ENCODE data around the gene ZC3H12A.

ZC3H12A gene

GRCh38 chr1:37513795-37514349 lies 39.5 kb downstream of the ZC3H12A start:
- Histone ChIP-seq H3K4me1 (ENCODE audit: insufficient read depth, low read length, severe bottlenecking) (peaks cover 14% of the 10 kb centered on the region), H3K4me2 (ENCODE audit: low read length) (peak overlapping the region; percentile 91), H3K36me3 (ENCODE audit: insufficient read depth, low read length) (peaks cover 23% of the 10 kb centered on the region), H3K9me2 (ENCODE audit: low read depth, low read length) (no peaks in the 10 kb centered on the region), H3K27me3 (ENCODE audit: insufficient read depth, low read length) (no peaks in the 10 kb centered on the region), H3K9me3 (ENCODE audit: low read length) (no peaks in the 10 kb centered on the region), H3F3A (ENCODE audit: insufficient read depth, low read length) (no peaks in the 10 kb centered on the region), H2AFZ (ENCODE audit: low read length) (no peak overlapping the region), H3K9ac (ENCODE audit: low read length) (peak overlapping the region; percentile 96), H4K20me1 (ENCODE audit: insufficient read depth, low read length) (no peaks in the 10 kb centered on the region), H3K27ac (ENCODE audit: low read depth, low read length, poor library complexity, severe bottlenecking) (no peak overlapping the region), H3K4me3 (ENCODE audit: low read depth, low read length, poor library complexity, severe bottlenecking) (peak overlapping the region; percentile 93), H3K79me2 (ENCODE audit: insufficient read depth, low read length) (0 out of 2 replicates have a peak, but pooled peaks cover 4% of the 10 kb centered on the region)
- TF ChIP-seq, protein P1, sequence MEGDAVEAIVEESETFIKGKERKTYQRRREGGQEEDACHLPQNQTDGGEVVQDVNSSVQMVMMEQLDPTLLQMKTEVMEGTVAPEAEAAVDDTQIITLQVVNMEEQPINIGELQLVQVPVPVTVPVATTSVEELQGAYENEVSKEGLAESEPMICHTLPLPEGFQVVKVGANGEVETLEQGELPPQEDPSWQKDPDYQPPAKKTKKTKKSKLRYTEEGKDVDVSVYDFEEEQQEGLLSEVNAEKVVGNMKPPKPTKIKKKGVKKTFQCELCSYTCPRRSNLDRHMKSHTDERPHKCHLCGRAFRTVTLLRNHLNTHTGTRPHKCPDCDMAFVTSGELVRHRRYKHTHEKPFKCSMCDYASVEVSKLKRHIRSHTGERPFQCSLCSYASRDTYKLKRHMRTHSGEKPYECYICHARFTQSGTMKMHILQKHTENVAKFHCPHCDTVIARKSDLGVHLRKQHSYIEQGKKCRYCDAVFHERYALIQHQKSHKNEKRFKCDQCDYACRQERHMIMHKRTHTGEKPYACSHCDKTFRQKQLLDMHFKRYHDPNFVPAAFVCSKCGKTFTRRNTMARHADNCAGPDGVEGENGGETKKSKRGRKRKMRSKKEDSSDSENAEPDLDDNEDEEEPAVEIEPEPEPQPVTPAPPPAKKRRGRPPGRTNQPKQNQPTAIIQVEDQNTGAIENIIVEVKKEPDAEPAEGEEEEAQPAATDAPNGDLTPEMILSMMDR (IDR thresholded peaks at IDR 0.05; ENCODE audit: low read length): no peak
- TF ChIP-seq EZH2 (IDR thresholded peaks at IDR 0.05; ENCODE audit: borderline replicate concordance, low read length): no peak

DNA sequence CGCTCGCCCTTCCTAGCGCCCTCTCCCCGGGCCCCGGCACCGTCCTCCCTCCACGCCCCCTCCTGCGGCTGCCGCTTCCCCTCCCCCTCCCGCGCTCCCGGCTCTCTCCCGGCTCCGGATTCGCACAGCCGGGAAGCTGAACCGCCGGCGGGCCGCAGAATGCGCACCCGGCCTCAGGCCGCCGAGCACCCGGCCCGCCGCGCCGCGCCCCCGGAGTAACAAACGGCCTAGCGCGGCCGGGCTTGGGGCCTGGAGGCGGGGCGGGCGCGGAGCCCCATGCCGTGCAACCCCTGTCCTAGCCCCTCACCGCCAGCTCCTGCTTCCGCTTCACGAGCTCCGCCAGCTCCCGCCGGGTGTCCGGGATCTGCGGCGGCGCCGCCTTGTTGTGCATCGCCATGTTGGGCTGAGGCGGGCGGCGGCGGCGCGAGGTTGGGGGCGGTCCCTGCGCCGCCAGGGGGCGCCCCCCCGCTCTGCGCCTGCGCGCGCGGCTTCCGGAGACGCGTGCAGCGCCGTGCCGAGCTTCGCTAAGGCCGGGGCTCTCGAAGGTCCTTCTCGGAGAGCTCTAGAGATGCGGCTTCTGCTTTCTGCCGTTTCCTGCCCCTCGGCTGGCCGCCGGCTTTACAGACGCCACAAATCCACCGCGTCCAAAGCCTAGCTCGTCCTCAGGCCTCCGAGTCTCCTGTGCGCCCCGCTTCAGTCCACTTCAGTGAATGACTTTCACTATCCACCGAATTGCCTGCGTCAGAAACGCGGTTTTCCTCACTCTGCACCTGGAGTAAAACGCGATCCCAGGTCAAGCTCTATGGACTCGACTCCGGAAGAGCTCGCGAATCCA lies 40.2 kb downstream of the ZC3H12A start, which contains the start of gene MEAF6:
Gene MEAF6 (minus strand): TSS at position 417 of the 835 bp plus-strand sequence. CDS start 20 bp downstream, at position 397.
- Histone ChIP-seq H3F3A (ENCODE audit: insufficient read depth, low read length) (no peaks in the 10 kb centered on the region), H4K20me1 (ENCODE audit: insufficient read depth, low read length) (no peaks in the 10 kb centered on the region), H3K27me3 (ENCODE audit: insufficient read depth, low read length) (no peaks in the 10 kb centered on the region), H3K79me2 (ENCODE audit: insufficient read depth, low read length) (0 out of 2 replicates have a peak, but pooled peaks cover 4% of the 10 kb centered on the region), H3K4me1 (ENCODE audit: insufficient read depth, low read length, severe bottlenecking) (peaks cover 21% of the 10 kb centered on the region), H3K4me2 (ENCODE audit: low read length) (peak within 1 kb of the TSS; percentile 91), H3K27ac (ENCODE audit: low read depth, low read length, poor library complexity, severe bottlenecking) (peak within 1 kb of the TSS; percentile 54), H3K36me3 (ENCODE audit: insufficient read depth, low read length) (peaks cover 18% of the 10 kb centered on the region; the same call in 1 of the 2 replicates), H3K9ac (ENCODE audit: low read length) (peak within 1 kb of the TSS; percentile 96), H2AFZ (ENCODE audit: low read length) (no peak within 1 kb of the TSS), H3K9me2 (ENCODE audit: low read depth, low read length) (no peaks in the 10 kb centered on the region), H3K9me3 (ENCODE audit: low read length) (no peaks in the 10 kb centered on the region), H3K4me3 (ENCODE audit: low read depth, low read length, poor library complexity, severe bottlenecking) (peak within 1 kb of the TSS; percentile 93)
- TF ChIP-seq, protein P1 (IDR thresholded peaks at IDR 0.05; ENCODE audit: low read length): peak; percentile 66
- TF ChIP-seq EZH2 (IDR thresholded peaks at IDR 0.05; ENCODE audit: borderline replicate concordance, low read length): no peak

- TF ChIP-seq, protein P1 (IDR thresholded peaks at IDR 0.05; ENCODE audit: low read length): no peak
- no peak for TF ChIP-seq EZH2 (IDR thresholded peaks at IDR 0.05; ENCODE audit: borderline replicate concordance, low read length)
- Histone ChIP-seq H3K79me2 (ENCODE audit: insufficient read depth, low read length) (0 out of 2 replicates have a peak, but pooled peaks cover 4% of the 10 kb centered on the region), H3K4me1 (ENCODE audit: insufficient read depth, low read length, severe bottlenecking) (peaks cover 22% of the 10 kb centered on the region), H3K4me3 (ENCODE audit: low read depth, low read length, poor library complexity, severe bottlenecking) (peak overlapping the region; percentile 93), H4K20me1 (ENCODE audit: insufficient read depth, low read length) (no peaks in the 10 kb centered on the region), H2AFZ (ENCODE audit: low read length) (no peak overlapping the region), H3F3A (ENCODE audit: insufficient read depth, low read length) (no peaks in the 10 kb centered on the region), H3K27me3 (ENCODE audit: insufficient read depth, low read length) (no peaks in the 10 kb centered on the region), H3K36me3 (ENCODE audit: insufficient read depth, low read length) (peaks cover 18% of the 10 kb centered on the region; the same call in 1 of the 2 replicates), H3K4me2 (ENCODE audit: low read length) (peak overlapping the region; percentile 91), H3K9me3 (ENCODE audit: low read length) (no peaks in the 10 kb centered on the region), H3K27ac (ENCODE audit: low read depth, low read length, poor library complexity, severe bottlenecking) (peak overlapping the region; percentile 54), H3K9ac (ENCODE audit: low read length) (peak overlapping the region; percentile 96), H3K9me2 (ENCODE audit: low read depth, low read length) (no peaks in the 10 kb centered on the region)
Observed at GRCh38 chr1:37515185-37516034, 41.0 kb downstream of the ZC3H12A start.

Data from OCI-LY1 (cell line).